ENCODE measurements around the gene FHAD1. TPM values are rescaled to one million over a fixed set of nuclear protein-coding genes. Genes with fewer than 3 reads are reported as not detected.

The FHAD1 gene
- total and polyA plus RNA-seq, 9 of the 15 experiments (the other 6 are each of a cell fraction or from before 2014, with no cell fraction given) = 0.32 to 2.1 (median 1.5) TPM; not detected in 1

DNA sequence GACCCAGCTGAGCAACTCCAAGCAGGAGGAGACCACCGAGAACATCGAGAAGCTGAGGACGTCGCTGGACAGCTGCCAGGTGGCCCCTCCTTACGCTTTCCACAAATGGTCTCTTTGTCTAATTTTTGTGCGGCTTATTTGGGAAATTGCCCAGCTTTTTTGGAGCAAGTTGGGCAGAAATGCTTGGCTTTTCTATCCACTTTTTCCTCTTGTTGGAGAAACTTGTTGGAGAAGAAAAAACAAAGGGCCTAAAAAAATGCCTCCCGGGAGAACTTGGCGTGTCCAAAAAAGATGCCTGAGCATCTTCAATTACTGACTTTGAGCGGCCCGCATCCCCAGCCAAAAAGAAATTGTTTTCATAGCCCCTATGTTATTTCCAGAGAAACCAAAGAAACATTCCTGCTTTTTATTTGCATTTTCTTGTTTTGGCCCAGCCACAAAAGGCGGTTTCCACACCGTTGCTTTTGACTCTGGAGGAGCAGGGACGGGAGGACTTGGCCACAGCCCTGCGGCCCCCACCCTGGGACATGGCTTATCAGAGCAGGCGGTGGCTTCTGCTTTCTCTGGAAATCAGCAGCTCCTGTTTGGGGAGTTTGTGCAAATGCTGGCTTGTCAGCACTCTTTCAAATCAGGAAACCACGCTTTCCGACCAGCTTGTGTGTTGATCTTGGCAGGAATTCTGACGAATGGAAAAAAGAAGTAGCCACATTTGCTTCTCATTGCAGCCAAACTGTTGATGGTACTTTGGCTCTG lies 81.5 kb downstream of the FHAD1 start (continued):
- TF ChIP-seq CCAR2 (IDR thresholded peaks at IDR 0.05; ENCODE audit: low read depth, low read length) (no peak), DPF2 (IDR thresholded peaks at IDR 0.05) (peak; percentile 20; the same call in 1 of the 2 replicates), KDM2B (CRISPR knock-in tag; IDR thresholded peaks at IDR 0.05) (0 out of 2 replicates have a peak, but pooled peaks have one; percentile 55), SPI1 (IDR thresholded peaks at IDR 0.05; ENCODE audit: borderline replicate concordance, low read depth, low read length) (peak; percentile 80; the same call in 1 of the 2 replicates), ETS2 (tag; IDR thresholded peaks at IDR 0.05; ENCODE audit: borderline replicate concordance, poor library complexity, severe bottlenecking) (no peak), FOS (IDR thresholded peaks at IDR 0.05; ENCODE audit: extremely low read depth, insufficient read length) (no peak), MAFF (IDR thresholded peaks at IDR 0.05; ENCODE audit: low read length) (no peak), SMARCA5 (IDR thresholded peaks at IDR 0.05) (no peak), HDAC1 (IDR thresholded peaks at IDR 0.05) (0 out of 4 replicates have a peak, but pooled peaks of 1 of the 2 experiments have one; percentile 42), MECOM (CRISPR knock-in tag; IDR thresholded peaks at IDR 0.05) (no peak), TSC22D4 (tag; IDR thresholded peaks at IDR 0.05) (no peak), NR1H2 (CRISPR knock-in tag; IDR thresholded peaks at IDR 0.05) (no peak), SP2 (IDR thresholded peaks at IDR 0.05; ENCODE audit: extremely low read depth, low read depth, low read length, poor library complexity, severe bottlenecking) (no peak), EHMT2 (IDR thresholded peaks at IDR 0.05) (no peak), ZKSCAN1 (IDR thresholded peaks at IDR 0.05; ENCODE audit: low read depth, low read length) (no peak), MCM3 (IDR thresholded peaks at IDR 0.05) (no peak), SNRNP70 (optimal IDR thresholded peaks at IDR 0.05; ENCODE audit: low read depth, low read length) (no peak), ZNF780A (CRISPR knock-in tag; IDR thresholded peaks at IDR 0.05) (no peak), HNRNPLL (IDR thresholded peaks at IDR 0.05; ENCODE audit: low read depth, low read length, poor library complexity, severe bottlenecking) (no peak), BRD4 (IDR thresholded peaks at IDR 0.05) (no peak), EGR1 (conservative IDR thresholded peaks at IDR 0.05) (no peak), HIVEP1 (CRISPR knock-in tag; IDR thresholded peaks at IDR 0.05) (no peak), PYGO2 (tag; IDR thresholded peaks at IDR 0.05) (no peak), FOXJ2 (tag; IDR thresholded peaks at IDR 0.05) (0 out of 2 replicates have a peak, but pooled peaks have one; percentile 22), LCOR (CRISPR knock-in tag; IDR thresholded peaks at IDR 0.05) (peak; percentile 86), MTF1 (CRISPR knock-in tag; IDR thresholded peaks at IDR 0.05; ENCODE audit: borderline replicate concordance) (no peak), ZFP1 (CRISPR knock-in tag; IDR thresholded peaks at IDR 0.05) (no peak)
- TF ChIP-seq, protein P1, sequence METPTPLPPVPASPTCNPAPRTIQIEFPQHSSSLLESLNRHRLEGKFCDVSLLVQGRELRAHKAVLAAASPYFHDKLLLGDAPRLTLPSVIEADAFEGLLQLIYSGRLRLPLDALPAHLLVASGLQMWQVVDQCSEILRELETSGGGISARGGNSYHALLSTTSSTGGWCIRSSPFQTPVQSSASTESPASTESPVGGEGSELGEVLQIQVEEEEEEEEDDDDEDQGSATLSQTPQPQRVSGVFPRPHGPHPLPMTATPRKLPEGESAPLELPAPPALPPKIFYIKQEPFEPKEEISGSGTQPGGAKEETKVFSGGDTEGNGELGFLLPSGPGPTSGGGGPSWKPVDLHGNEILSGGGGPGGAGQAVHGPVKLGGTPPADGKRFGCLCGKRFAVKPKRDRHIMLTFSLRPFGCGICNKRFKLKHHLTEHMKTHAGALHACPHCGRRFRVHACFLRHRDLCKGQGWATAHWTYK (CRISPR knock-in tag; IDR thresholded peaks at IDR 0.05) = no peak
- TF ChIP-seq, protein P2, sequence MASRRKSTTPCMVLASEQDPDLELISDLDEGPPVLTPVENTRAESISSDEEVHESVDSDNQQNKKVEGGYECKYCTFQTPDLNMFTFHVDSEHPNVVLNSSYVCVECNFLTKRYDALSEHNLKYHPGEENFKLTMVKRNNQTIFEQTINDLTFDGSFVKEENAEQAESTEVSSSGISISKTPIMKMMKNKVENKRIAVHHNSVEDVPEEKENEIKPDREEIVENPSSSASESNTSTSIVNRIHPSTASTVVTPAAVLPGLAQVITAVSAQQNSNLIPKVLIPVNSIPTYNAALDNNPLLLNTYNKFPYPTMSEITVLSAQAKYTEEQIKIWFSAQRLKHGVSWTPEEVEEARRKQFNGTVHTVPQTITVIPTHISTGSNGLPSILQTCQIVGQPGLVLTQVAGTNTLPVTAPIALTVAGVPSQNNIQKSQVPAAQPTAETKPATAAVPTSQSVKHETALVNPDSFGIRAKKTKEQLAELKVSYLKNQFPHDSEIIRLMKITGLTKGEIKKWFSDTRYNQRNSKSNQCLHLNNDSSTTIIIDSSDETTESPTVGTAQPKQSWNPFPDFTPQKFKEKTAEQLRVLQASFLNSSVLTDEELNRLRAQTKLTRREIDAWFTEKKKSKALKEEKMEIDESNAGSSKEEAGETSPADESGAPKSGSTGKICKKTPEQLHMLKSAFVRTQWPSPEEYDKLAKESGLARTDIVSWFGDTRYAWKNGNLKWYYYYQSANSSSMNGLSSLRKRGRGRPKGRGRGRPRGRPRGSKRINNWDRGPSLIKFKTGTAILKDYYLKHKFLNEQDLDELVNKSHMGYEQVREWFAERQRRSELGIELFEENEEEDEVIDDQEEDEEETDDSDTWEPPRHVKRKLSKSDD (conservative IDR thresholded peaks at IDR 0.05; ENCODE audit: low read length) = no peak

Data from K562 (cell line).